Hepatocyte (in vitro differentiated cells): Measurements from ENCODE around the gene FBXL17.

Experiments used
- CTCF ChIP-seq: fragments of 200-600 bp; sonication (generic); IDR thresholded peaks from 2 replicates; pipeline ENCODE4 v1.5.1; 2016; ENCODE audit warnings: antibody characterized with exemption, mild to moderate bottlenecking; ENCODE audit not compliant: poor library complexity
- EZH2 ChIP-seq: fragments of 200-600 bp; sonication (generic); IDR thresholded peaks from 2 replicates; pipeline ENCODE4 v1.6.1; 2016; ENCODE audit warnings: antibody characterized with exemption, mild to moderate bottlenecking, borderline replicate concordance

- TF ChIP-seq EZH2 (no peak), CTCF (no peak)
Observed at GRCh38 chr5:107821288-107821687, 560.6 kb downstream of the FBXL17 start.
